HG03066 (cell line): ENCODE data around the gene GALNT10.

Experiments
- ATAC-seq: cut with Tn5 transposase; IDR thresholded peaks from one replicate; pipeline ENCODE4 v1.9.1; 2021; ENCODE audit warnings: low read depth; ENCODE audit not compliant: unreplicated experiment

GALNT10 gene

GRCh38 chr5:154456540-154456939, 266.0 kb downstream of the GALNT10 start:
- ATAC-seq = no peak

- no peak for ATAC-seq
Observed at GRCh38 chr5:154459015-154459414, 268.5 kb downstream of the GALNT10 start.

GRCh38 chr5:154460172-154460571, 269.6 kb downstream of the GALNT10 start:
- ATAC-seq = no peak

GRCh38 chr5:154461531-154461930, 271.0 kb downstream of the GALNT10 start:
- ATAC-seq = no peak

GRCh38 chr5:154464438-154464837, 273.9 kb downstream of the GALNT10 start:
- no peak for ATAC-seq

GRCh38 chr5:154465169-154465568, 274.6 kb downstream of the GALNT10 start:
- no peak for ATAC-seq

GRCh38 chr5:154466147-154466546, 275.6 kb downstream of the GALNT10 start:
- ATAC-seq = no peak

GRCh38 chr5:154466671-154467070, 276.1 kb downstream of the GALNT10 start:
- ATAC-seq = no peak

- peak; percentile 95 for ATAC-seq
Observed at GRCh38 chr5:154467655-154468354, 277.3 kb downstream of the GALNT10 start.

GRCh38 chr5:154470137-154470536, 279.6 kb downstream of the GALNT10 start:
- no peak for ATAC-seq
